ENCODE data around the gene SLC25A41.

SLC25A41 gene

DNA sequence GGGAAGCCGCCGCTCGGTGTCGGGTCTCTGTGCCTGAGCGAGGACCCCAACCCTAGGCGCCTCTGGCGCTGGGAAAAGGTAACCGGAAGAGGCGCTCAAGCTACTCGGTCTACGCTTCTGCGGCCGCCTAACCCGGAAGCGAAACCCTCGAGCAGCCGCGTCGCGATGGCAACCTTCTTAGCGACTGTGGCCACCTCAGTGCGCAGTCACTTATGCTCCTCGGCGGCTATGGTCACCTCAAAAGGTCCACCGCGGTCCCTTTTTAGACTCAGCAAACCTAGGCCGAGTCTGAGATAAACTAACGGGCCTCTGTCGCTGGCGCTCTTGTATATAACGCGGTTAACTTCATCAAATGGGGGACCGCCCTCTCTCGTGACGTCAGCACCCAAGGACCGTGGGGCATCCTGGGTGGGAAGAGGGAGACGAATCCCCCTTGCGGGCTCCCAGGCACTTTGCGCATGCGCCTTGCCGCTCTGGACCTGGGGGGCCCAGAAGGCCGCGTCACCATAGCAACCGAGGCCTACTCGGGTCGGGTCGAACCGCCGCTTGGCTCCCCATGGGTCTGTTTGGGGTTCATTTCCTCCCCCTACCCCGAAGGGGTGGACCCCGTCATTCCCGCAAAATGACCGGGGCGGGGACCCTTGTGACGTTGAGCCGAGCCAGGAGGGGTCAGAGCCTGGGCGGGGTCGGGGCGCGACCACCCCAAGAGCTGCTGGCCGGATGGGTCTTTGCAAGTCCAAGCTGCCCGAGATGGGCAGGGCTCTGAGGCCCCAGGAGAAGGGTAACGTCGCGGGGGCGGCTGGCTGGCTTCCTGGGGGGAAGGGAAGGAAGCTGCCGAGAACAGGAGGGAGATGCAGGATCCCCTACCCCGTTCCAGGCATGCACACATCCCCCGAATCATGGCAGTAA lies 40.2 kb downstream of the SLC25A41 start, which contains the start of gene GTF2F1:
Gene GTF2F1, minus strand, starts transcription at position 91 of the 909 bp plus-strand sequence. CDS start 169 bp downstream, outside the sequence.
- Mint-ChIP-seq H3K4me1 (ENCODE audit: low read depth) (peaks cover 27% of the 10 kb centered on the region), H3K36me3 (ENCODE audit: low read depth) (peaks cover 22% of the 10 kb centered on the region), H3K4me3 (peak within 1 kb of the TSS; percentile 98), H3K27me3 (ENCODE audit: low read depth) (no peaks in the 10 kb centered on the region), H3K9me3 (no peaks in the 10 kb centered on the region), H3K27ac (peak within 1 kb of the TSS; percentile 97)
- DNase-seq (ENCODE audit: low spot score) = peak; percentile 86

DNA sequence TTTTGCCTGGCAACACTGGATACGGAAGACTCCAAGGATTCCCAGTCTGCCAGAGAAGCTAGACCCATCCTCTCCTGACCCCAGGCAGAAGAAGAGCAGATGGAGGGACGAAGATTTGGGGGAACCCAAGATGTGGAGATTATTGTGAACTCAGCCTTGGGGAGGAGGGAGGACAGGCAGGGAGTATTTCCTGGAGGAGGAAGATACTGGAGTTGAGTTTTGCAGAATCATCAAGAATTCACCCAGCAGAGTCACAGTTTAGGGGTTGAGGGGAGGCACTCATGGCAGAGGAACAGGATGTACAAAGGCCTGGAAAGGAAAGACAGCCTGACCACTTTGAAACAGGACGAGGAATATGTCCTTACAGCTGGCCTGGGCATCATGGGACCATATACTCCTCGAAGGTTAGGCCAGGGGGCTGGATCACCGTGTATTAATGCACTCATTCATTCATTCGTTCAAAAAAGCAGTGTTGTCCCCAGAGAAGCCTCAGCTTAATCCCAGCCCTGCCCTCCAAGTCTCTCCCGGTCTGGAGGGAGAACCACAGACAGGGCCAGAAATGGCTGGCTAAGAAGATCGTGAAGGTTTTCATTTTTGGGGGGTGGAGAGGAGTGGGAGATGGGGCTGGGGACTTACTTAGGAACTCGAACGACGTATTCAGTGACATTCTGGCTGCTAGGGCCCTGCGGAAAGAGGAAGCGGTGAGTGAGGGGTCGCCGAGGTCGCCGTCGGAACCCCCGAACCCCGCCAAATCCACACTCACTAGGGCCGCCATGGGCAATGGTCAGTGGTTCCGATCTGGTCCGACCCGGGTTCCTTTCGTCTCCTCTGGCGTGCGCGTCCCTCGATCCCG lies 41.1 kb downstream of the SLC25A41 start:
- peak overlapping the region; percentile 97 for H3K27ac Mint-ChIP-seq
- no peak for DNase-seq (ENCODE audit: low spot score)
- peaks cover 27% of the 10 kb centered on the region for H3K4me1 Mint-ChIP-seq (ENCODE audit: low read depth)
- H3K27me3 Mint-ChIP-seq (ENCODE audit: low read depth) = no peaks in the 10 kb centered on the region
- no peaks in the 10 kb centered on the region for H3K9me3 Mint-ChIP-seq
- peak overlapping the region; percentile 98 for H3K4me3 Mint-ChIP-seq
- peaks cover 25% of the 10 kb centered on the region for H3K36me3 Mint-ChIP-seq (ENCODE audit: low read depth)

DNA sequence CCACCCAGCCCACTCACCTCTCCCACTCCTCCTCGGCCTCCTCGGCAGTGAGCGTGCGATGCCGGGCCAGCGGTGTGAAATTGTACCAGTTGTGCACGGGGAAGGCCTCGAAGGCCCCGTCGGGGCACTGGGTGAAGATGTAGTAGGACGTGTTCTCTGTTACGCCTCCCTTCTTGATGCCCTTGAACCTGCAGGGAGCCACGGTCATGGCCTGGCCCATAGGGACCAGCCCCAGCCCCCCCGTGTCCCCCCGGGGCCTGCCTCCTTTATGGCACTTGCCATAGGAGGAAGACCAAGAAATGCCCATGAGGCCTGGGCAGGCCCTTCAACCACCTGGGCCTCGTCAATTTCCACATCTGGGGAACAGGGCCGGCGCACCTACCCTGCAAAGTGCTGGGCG lies 46.2 kb downstream of the SLC25A41 start:
- Mint-ChIP-seq H3K9me3 (no peaks in the 10 kb centered on the region), H3K4me1 (ENCODE audit: low read depth) (peaks cover 13% of the 10 kb centered on the region), H3K27ac (no peak overlapping the region), H3K27me3 (ENCODE audit: low read depth) (no peaks in the 10 kb centered on the region), H3K36me3 (ENCODE audit: low read depth) (peaks cover 40% of the 10 kb centered on the region), H3K4me3 (no peak overlapping the region)
- no peak for DNase-seq (ENCODE audit: low spot score)

DNA sequence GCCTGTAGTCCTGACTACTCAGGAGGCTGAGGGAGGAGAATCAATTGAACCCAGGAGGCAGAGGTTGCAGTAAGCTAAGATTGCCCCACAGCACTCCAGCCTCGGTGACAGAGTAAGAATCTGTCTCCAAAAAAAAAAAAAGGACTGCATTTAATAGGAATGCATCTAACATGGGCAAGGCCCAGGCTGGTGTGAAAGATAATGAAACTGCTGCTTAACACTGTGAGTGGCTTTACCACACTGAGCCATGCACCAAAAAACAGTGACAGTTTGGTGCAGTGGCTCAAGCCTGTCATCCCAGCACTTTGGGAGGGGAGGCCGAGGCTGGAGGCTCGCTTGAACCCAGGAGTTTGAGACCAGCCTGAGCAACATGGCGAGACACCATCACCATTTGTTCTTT lies 49.2 kb downstream of the SLC25A41 start:
- Mint-ChIP-seq H3K4me3 (no peak overlapping the region), H3K27ac (no peak overlapping the region), H3K4me1 (ENCODE audit: low read depth) (no peaks in the 10 kb centered on the region), H3K27me3 (ENCODE audit: low read depth) (no peaks in the 10 kb centered on the region), H3K36me3 (ENCODE audit: low read depth) (peaks cover 50% of the 10 kb centered on the region), H3K9me3 (no peaks in the 10 kb centered on the region)
- no peak for DNase-seq (ENCODE audit: low spot score)

DNA sequence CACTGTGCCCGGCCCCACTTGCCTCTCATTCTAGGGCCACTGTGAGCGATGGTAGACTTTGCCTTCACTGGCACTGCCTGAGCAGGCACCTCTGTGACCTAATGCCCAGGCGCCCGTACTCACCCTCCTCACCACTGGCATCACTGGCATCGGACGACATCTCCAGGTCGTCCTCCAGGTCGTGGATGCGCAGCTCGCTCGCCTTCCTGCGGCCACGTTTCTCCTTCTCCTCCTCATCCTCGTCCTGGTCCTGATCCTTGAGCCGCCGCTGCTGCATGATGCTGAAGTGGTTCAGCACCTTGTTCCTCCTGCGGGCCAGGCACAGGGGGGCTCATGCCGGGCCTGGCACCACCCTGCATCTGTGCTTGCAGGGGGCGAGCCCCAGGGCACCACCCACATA lies 50.4 kb downstream of the SLC25A41 start:
- H3K27me3 Mint-ChIP-seq (ENCODE audit: low read depth) = no peaks in the 10 kb centered on the region
- peaks cover 53% of the 10 kb centered on the region for H3K36me3 Mint-ChIP-seq (ENCODE audit: low read depth)
- H3K4me3 Mint-ChIP-seq = no peak overlapping the region
- DNase-seq (ENCODE audit: low spot score) = no peak
- no peaks in the 10 kb centered on the region for H3K4me1 Mint-ChIP-seq (ENCODE audit: low read depth)
- no peaks in the 10 kb centered on the region for H3K9me3 Mint-ChIP-seq
- no peak overlapping the region for H3K27ac Mint-ChIP-seq

DNA sequence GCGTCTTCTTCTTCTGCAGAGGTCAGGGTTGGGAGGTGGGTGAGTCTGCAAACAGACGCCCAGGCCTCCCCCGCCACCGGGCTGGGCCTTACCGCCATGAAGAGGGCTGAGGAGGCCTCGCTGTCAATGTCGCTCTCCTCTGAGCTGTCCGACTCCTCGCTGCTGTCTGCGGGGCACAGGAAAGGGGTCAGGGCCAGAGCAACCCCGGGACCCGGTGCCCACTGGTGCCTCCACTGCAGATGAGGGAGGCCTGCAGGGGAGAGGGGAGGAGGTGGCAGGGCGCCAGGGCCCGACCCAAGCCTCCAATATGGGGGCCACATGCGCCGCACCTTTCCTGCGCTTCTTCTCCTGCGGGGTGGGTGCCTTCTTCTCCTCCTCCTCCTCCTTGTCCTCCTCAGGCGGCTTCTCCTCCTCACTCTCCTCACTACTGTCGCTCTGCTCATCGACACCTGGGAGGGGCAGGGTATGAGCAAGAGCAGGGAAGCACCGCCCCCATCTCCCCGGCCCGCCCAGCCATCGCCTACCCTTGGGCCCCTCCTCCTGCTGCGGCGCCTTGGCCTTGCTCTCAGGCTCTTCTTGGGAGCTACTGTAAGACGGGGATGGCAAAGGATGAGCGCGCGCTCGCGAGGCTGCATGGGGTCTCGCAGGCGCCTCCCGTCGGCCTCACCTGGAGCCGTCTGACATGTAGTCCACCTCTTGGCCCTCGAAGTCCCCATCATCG lies 52.4 kb downstream of the SLC25A41 start:
- Mint-ChIP-seq H3K4me3 (no peak overlapping the region), H3K36me3 (ENCODE audit: low read depth) (peaks cover 45% of the 10 kb centered on the region), H3K27me3 (ENCODE audit: low read depth) (no peaks in the 10 kb centered on the region), H3K9me3 (no peaks in the 10 kb centered on the region), H3K27ac (no peak overlapping the region), H3K4me1 (ENCODE audit: low read depth) (no peaks in the 10 kb centered on the region)
- no peak for DNase-seq (ENCODE audit: low spot score)

DNA sequence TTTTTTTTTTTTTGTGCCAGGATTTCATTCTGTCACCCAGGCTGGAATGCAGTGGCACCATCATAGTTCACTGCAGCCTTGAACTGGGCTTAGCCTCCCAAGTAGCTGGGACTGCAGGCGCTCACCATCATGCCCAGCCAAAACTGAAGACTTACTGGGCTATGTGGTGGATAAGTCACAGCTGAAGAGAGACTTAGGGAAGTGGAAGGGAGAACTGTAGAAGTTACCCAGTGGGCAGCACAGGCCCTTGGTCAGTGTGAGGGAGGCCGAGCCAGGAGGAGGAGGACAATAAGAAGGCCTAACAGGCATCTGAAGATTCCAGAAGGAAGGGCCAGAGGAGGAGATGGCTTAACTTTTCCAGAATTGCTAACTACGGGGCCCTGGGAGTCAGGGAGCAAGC lies 53.8 kb downstream of the SLC25A41 start:
- DNase-seq (ENCODE audit: low spot score) = no peak
- H3K4me3 Mint-ChIP-seq = no peak overlapping the region
- peaks cover 41% of the 10 kb centered on the region for H3K36me3 Mint-ChIP-seq (ENCODE audit: low read depth)
- no peaks in the 10 kb centered on the region for H3K4me1 Mint-ChIP-seq (ENCODE audit: low read depth)
- H3K9me3 Mint-ChIP-seq = no peaks in the 10 kb centered on the region
- no peaks in the 10 kb centered on the region for H3K27me3 Mint-ChIP-seq (ENCODE audit: low read depth)
- H3K27ac Mint-ChIP-seq = peak overlapping the region; percentile 42

DNA sequence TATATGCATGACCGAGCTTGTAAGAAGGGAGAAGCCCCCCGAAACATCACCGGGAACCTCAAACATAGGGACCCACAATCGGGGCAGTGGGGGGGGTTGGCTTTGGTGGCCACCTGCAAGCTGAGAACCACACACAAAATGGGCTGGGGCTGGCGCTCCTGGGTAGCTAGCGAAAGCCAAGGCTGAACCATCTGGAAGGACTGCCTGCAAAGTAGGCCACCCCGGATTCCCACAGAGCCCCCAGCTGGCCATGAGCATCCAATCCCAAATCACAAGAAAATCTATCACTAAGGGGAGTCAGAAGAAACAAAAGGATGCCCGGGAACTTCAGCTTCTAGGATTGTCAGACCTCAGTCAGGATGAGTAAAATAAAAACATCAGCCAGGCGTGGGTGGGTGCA lies 55.1 kb downstream of the SLC25A41 start:
- DNase-seq (ENCODE audit: low spot score) = no peak
- Mint-ChIP-seq H3K4me3 (no peak overlapping the region), H3K36me3 (ENCODE audit: low read depth) (peaks cover 40% of the 10 kb centered on the region), H3K27ac (no peak overlapping the region), H3K9me3 (no peaks in the 10 kb centered on the region), H3K27me3 (ENCODE audit: low read depth) (no peaks in the 10 kb centered on the region), H3K4me1 (ENCODE audit: low read depth) (peaks cover 4% of the 10 kb centered on the region)

DNA sequence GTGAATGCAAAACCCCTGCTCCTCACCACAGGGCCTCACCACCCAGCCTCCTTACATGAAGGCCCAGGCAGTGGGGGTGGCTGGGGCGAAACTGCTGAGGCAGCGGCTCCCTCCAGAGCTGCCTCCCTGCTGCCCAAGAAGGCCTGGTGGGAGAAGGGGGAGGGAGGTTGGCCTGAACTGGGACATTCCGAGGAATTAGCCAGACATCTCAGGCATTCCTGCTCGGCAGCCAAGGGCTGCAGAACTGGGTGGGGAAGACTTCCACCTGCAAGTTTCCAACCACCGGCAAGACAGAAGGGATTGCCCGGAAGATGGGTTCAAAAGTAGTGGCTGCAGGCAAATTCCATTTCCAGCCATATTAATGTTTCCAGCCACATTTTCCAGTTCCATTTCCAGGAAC lies 55.5 kb downstream of the SLC25A41 start:
- Mint-ChIP-seq H3K27me3 (ENCODE audit: low read depth) (no peaks in the 10 kb centered on the region), H3K27ac (no peak overlapping the region), H3K36me3 (ENCODE audit: low read depth) (peaks cover 36% of the 10 kb centered on the region), H3K4me3 (no peak overlapping the region), H3K4me1 (ENCODE audit: low read depth) (peaks cover 5% of the 10 kb centered on the region), H3K9me3 (no peaks in the 10 kb centered on the region)
- no peak for DNase-seq (ENCODE audit: low spot score)

DNA sequence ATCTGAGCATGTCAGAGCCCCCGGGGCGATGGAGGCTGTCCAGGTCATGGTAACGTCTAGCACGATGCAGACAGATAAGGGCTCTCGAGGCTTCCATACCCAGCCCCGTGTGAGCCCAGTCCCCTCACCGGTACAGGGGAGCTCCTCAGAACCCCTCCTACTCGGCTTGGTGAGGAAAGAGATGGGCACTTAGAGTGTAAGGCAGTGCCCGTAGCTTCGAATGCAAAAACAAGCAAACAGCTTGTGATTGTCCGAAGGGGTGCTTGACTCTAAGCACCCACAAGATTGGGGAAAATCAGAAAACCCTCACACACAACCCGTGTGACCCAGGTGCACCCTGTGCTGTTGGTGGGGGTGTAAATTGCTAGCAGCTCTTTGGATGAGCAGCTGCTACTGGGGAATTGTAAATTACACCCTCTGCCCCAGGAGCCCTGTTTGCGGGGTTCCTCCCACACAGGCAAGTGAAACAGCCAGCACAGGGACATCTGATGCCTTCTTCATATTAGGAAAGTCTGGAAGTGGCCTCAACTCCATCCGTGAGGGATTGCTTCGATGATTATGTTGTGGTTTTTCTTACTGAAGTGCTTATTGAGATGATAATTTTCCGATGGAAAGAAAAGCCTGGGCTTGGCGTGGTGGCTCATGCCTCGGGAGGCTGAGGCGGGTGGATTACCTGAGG lies 56.9 kb downstream of the SLC25A41 start:
- Mint-ChIP-seq H3K9me3 (no peaks in the 10 kb centered on the region), H3K27me3 (ENCODE audit: low read depth) (no peaks in the 10 kb centered on the region), H3K36me3 (ENCODE audit: low read depth) (peaks cover 27% of the 10 kb centered on the region), H3K4me1 (ENCODE audit: low read depth) (peaks cover 9% of the 10 kb centered on the region), H3K27ac (no peak overlapping the region), H3K4me3 (no peak overlapping the region)
- DNase-seq (ENCODE audit: low spot score) = no peak
